ENCODE data around the gene HSD17B14.
A peak's percentile ranks its signal among the peaks of the same experiment; 100 is the strongest.
"Not testable (repeated sequence)": the region's sequence is repeated elsewhere in the genome, so short reads cannot be mapped to it uniquely, and the experiment has no call there.

Gene HSD17B14

GRCh38 chr19:48836089-48837017 is at the start of gene HSD17B14:
HSD17B14 (minus strand) TSS chr19:48836491; CDS start chr19:48836411, 80 bp downstream.
- no peak for DNase-seq (ENCODE audit: low read depth in 2 of 2)

GRCh38 chr19:48883726-48884125 is 47.4 kb upstream of the HSD17B14 start:
- DNase-seq (ENCODE audit: low read depth in 2 of 2), result no peak

GRCh38 chr19:48881741-48882657 is 45.7 kb upstream of the HSD17B14 start:
- DNase-seq (ENCODE audit: low read depth in 2 of 2), result no peak

GRCh38 chr19:48879696-48880095 is 43.4 kb upstream of the HSD17B14 start:
- not testable (repeated sequence) for DNase-seq (ENCODE audit: low read depth in 2 of 2)

GRCh38 chr19:48879025-48879637 is 42.8 kb upstream of the HSD17B14 start:
- no peak for DNase-seq (ENCODE audit: low read depth in 2 of 2)

GRCh38 chr19:48878196-48879024 is 42.1 kb upstream of the HSD17B14 start:
- DNase-seq (ENCODE audit: low read depth in 2 of 2), result no peak

GRCh38 chr19:48877855-48878195 is 41.5 kb upstream of the HSD17B14 start:
- DNase-seq (ENCODE audit: low read depth in 2 of 2), result no peak

- DNase-seq (ENCODE audit: low read depth in 2 of 2), result peak in 1 of 2 donors; percentile 31
These were observed 40.0 kb upstream of the HSD17B14 start for GRCh38 chr19:48876043-48876981.

- no peak for DNase-seq (ENCODE audit: low read depth in 2 of 2)
These were observed 38.2 kb upstream of the HSD17B14 start for GRCh38 chr19:48874303-48875135.

- no peak for DNase-seq (ENCODE audit: low read depth in 2 of 2)
These were observed 37.4 kb upstream of the HSD17B14 start for GRCh38 chr19:48873476-48874302.

- DNase-seq (ENCODE audit: low read depth in 2 of 2), result peak; percentile 68 to 74
These were observed 36.7 kb upstream of the HSD17B14 start for GRCh38 chr19:48872884-48873475.

- DNase-seq (ENCODE audit: low read depth in 2 of 2), result peak; percentile 94 to 98
These were observed 36.0 kb upstream of the HSD17B14 start, which contains the start of gene PPP1R15A for GRCh38 chr19:48872182-48872883. PPP1R15A (plus strand) TSS chr19:48872421; CDS start chr19:48873234, 813 bp downstream.

- DNase-seq (ENCODE audit: low read depth in 2 of 2), result not testable (repeated sequence)
These were observed 35.3 kb upstream of the HSD17B14 start for GRCh38 chr19:48871471-48872181.

GRCh38 chr19:48870048-48870447 is 33.8 kb upstream of the HSD17B14 start:
- no peak for DNase-seq (ENCODE audit: low read depth in 2 of 2)

- no peak for DNase-seq (ENCODE audit: low read depth in 2 of 2)
These were observed 32.0 kb upstream of the HSD17B14 start, which contains the start of gene PLEKHA4 for GRCh38 chr19:48868114-48868886. PLEKHA4 (minus strand) TSS chr19:48868617; CDS start chr19:48867620, 997 bp downstream.

Data from stimulated activated CD8-positive, alpha-beta memory T cell treated with anti-CD3 and anti-CD28 coated beads, Interleukin-7, amount 100 ng/mL, for 4 hours (primary cell).